Subcutaneous adipose tissue (tissue), 4 donors: Measurements from ENCODE around the gene NR1H4. TPM values are rescaled to one million over a fixed set of nuclear protein-coding genes. Genes with fewer than 3 reads are reported as not detected.

ENCODE experiments used
- CTCF ChIP-seq: fragments of 450-650 bp; IDR thresholded peaks from one replicate; pipeline ENCODE4 v1.5.1; 2016; ENCODE audit warnings: low read depth, mild to moderate bottlenecking, control low read depth, antibody characterized with exemption, moderate library complexity
- total RNA-seq, 4 donors: library from RNA; depleted of rRNA; stranded (reverse); fragments of >200 nt; gene quantifications; one replicate each; pipeline ENCODE4 v1.1.0, GENCODE V29; 2016

Gene NR1H4
- total RNA-seq, 4 donors from 2014 or later: not detected

GRCh38 chr12:100579844-100580243 lies 106.2 kb downstream of the NR1H4 start:
- no peak for TF ChIP-seq CTCF

- no peak for TF ChIP-seq CTCF
Observed at GRCh38 chr12:100584256-100584655, 110.6 kb downstream of the NR1H4 start.

GRCh38 chr12:100591979-100592378 lies 118.3 kb downstream of the NR1H4 start:
- TF ChIP-seq CTCF: no peak

- no peak for TF ChIP-seq CTCF
Observed at GRCh38 chr12:100593490-100593889, 119.8 kb downstream of the NR1H4 start.

- TF ChIP-seq CTCF: no peak
Observed at GRCh38 chr12:100601626-100602025, 128.0 kb downstream of the NR1H4 start.

- no peak for TF ChIP-seq CTCF
Observed at GRCh38 chr12:100608776-100609175, 135.1 kb downstream of the NR1H4 start.

- no peak for TF ChIP-seq CTCF
Observed at GRCh38 chr12:100610666-100611430, 137.2 kb downstream of the NR1H4 start.
